C4-2B (cell line): Measurements from ENCODE around the gene IL23A.

ENCODE experiments used
- H3K27ac ChIP-seq: fragments of 450-650 bp; 2 replicates; pipeline ENCODE4 v1.5.1; 2017
- CTCF ChIP-seq: fragments of 450-650 bp; conservative IDR thresholded peaks from 2 replicates; pipeline ENCODE4 v1.5.1; 2017; ENCODE audit warnings: mild to moderate bottlenecking
- ZFX ChIP-seq: fragments of 450-650 bp; IDR thresholded peaks from 2 replicates; pipeline ENCODE4 v1.6.1; 2017

IL23A gene

GRCh38 chr12:56300644-56301464 is 37.8 kb upstream of the IL23A start:
- H3K27ac ChIP-seq = peak overlapping the region; percentile 97
- TF ChIP-seq CTCF = no peak
- TF ChIP-seq ZFX = no peak

- H3K27ac ChIP-seq = no peak overlapping the region
- no peak for TF ChIP-seq ZFX
- no peak for TF ChIP-seq CTCF
Measured at GRCh38 chr12:56304276-56304675, 34.4 kb upstream of the IL23A start.

DNA sequence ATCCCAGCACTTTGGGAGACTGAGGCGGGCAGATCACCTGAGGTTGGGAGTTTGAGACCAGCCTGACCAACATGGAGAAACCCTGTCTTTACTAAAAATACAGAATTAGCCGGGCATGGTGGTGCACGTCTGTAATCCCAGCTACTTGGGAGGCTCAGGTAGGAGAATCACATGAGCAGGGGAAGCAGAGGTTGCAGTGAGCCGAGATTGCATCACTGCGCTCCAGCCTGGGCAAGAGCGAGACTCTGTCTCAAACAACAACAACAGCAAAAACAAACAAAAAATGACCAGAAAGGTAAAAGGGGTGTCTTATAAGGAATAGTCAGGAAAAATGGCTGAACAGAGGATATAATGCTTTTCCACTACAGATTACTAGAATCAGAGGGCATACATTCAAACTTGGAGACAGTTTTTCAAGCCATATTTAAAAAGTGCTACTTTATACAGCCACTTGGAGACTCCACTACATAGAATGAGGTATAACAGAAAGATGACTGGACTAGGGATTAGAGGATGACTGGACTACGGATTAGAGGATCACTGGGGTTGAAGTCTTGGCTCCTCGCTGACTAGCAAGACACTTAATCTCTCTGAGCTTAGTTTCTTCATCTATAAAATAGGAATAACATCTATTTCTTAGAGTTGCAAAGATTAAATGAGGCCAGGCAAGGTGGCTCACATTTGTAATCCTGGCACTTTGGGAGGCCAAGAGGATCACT is 33.7 kb upstream of the IL23A start:
- no peak for TF ChIP-seq ZFX
- TF ChIP-seq CTCF = no peak
- H3K27ac ChIP-seq = no peak overlapping the region

DNA sequence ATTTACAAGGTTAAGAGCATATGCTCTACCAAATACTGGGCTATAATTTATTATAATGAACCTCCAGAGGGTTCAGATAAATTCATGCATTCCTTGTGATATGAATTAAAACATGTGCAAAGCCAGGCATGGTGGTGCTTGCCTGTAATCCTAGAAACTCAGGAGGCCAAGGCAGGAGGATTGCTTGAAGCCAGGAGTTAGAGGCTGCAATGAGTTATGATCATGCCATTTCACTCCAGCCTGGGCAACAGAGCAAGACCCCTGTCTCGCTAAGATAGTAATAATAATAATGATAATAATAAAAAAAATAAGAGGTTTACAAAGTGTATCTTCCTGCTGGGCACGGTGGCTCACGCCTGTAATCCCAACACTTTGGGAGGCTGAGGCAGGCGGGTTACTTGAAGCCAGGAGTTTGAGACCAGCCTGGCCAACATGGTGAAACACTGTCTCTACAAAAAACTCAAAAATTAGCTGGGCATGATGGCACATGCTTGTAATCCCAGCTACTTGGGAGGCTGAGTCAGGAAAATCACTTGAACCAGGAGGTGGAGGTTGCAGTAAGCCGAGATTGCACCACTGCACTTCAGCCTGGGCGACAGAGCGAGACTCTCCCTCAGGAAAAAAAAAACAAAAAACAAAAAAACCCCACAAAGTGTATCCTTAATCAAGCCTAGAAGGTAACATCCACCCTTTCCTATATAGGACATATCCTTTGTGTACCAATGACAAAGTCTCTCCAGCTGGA is 31.3 kb upstream of the IL23A start:
- H3K27ac ChIP-seq = no peak overlapping the region
- TF ChIP-seq CTCF (no peak), ZFX (no peak)

DNA sequence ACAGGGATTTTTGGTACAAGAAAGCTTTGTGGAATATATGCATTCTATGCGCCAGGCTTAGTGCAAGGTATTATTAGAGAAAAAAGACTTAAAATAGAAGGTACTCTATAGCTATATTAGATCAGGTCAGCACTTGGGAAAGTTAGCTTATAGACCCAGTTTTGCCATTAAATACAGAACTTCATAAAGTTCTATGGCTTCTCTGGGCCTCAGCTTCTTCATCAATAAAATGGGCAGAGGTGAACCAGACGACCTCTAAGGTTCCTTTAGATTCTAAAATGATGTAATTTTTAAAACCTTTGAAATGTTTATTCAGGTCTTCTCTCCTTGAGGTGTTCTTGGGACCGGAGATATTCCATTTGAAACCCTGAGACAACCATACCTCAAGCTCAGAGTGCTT is 30.0 kb upstream of the IL23A start:
- TF ChIP-seq ZFX (no peak), CTCF (no peak)
- no peak overlapping the region for H3K27ac ChIP-seq

DNA sequence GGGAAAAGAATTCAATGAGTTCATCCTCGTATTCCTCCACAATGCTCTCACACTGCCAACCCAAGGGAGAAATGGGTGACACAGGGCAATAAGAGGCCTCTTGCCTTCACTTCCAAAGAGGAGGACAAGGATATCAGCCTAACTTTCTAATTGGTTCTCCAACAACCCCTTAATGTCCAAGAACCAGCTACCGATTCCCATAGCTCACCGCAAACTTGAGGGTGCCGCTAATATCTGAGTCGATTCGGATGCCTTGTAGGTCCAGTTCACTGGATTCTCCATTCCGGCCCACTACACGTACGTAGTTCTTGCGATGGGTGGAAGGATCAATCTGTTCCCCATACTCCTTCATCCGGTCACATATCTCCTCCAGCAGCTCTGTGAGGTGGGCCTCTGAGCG is 27.7 kb upstream of the IL23A start:
- TF ChIP-seq ZFX (no peak), CTCF (no peak)
- H3K27ac ChIP-seq = no peak overlapping the region

- TF ChIP-seq ZFX = no peak
- TF ChIP-seq CTCF = no peak
- peak overlapping the region; percentile 89 for H3K27ac ChIP-seq
Measured at GRCh38 chr12:56315249-56315621, 23.4 kb upstream of the IL23A start.
